BLaER1 (cell line): ENCODE results near the gene SP140L.

Experiments
- H3K27ac ChIP-seq: shearing (Covaris generic); formaldehyde crosslinking; 2 replicates; pipeline ENCODE4 v1.8.1; 2022
- H3K27me3 ChIP-seq: shearing (Covaris generic); formaldehyde crosslinking; 2 replicates; pipeline ENCODE4 v1.8.1; 2022
- H3K36me3 ChIP-seq: shearing (Covaris generic); formaldehyde crosslinking; 2 replicates; pipeline ENCODE4 v1.8.1; 2022
- H3K4me1 ChIP-seq: shearing (Covaris generic); formaldehyde crosslinking; 2 replicates; pipeline ENCODE4 v1.8.1; 2022
- H3K4me2 ChIP-seq: shearing (Covaris generic); formaldehyde crosslinking; 2 replicates; pipeline ENCODE4 v1.8.1; 2022
- H3K4me3 ChIP-seq: shearing (Covaris generic); formaldehyde crosslinking; 2 replicates; pipeline ENCODE4 v1.8.1; 2022
- H3K9ac ChIP-seq: shearing (Covaris generic); formaldehyde crosslinking; 2 replicates; pipeline ENCODE4 v1.8.1; 2022
- H3K9me3 ChIP-seq: shearing (Covaris generic); formaldehyde crosslinking; 2 replicates; pipeline ENCODE4 v1.8.1; 2022
- H4K20me1 ChIP-seq: shearing (Covaris generic); formaldehyde crosslinking; 2 replicates; pipeline ENCODE4 v1.8.1; 2022
- Cebpa-rat ChIP-seq: shearing (Covaris generic); IDR thresholded peaks from 2 replicates; pipeline ENCODE4 v1.8.1; 2022

Gene SP140L

DNA sequence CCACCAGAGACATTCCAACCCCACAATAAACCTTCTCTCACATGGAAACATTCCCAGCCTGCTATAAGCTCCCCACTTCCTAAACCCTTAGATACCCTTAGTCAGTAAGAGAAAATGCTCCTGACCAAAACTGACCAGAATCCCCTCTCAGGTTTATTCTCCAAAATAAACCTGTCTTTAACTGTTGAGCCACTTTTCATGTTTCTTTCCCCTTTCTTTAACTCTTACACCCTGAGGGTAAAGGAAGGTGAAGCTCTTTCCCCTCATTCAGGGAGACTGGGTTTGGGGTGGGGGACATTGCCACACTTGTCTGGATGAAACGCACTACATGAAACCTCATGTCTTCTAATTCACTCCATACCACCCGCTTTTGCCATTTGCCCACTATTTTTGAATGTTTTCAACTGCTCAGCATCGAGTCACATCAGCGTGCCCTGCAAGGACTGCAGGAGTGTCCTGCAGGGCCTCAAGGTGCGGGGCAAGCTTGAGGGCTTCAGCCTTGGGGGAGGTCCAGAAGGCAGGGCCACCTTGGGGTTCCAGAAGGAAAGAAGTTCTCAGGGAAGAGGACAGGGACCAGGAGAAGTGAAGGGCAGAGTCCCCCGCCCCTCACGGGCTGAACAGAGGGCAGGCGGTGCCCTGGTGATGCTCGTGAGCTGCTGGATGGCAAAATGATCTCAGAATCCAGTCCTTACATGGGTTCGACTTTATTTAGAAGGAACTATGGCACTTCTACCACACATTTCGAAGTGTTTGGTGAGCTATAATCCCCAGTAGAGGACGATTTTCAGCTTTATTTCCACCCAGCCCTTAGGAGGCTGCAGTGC is 4.2 kb upstream of the SP140L start:
- no peak overlapping the region for H3K27ac ChIP-seq
- no peak overlapping the region for H3K4me3 ChIP-seq
- H3K4me1 ChIP-seq: peaks cover 36% of the 10 kb centered on the region
- H3K9me3 ChIP-seq: peaks cover 35% of the 10 kb centered on the region
- no peaks in the 10 kb centered on the region for H4K20me1 ChIP-seq
- H3K9ac ChIP-seq: no peak overlapping the region
- no peak overlapping the region for H3K4me2 ChIP-seq
- no peaks in the 10 kb centered on the region for H3K27me3 ChIP-seq
- TF ChIP-seq Cebpa-rat: no peak
- H3K36me3 ChIP-seq: no peaks in the 10 kb centered on the region

DNA sequence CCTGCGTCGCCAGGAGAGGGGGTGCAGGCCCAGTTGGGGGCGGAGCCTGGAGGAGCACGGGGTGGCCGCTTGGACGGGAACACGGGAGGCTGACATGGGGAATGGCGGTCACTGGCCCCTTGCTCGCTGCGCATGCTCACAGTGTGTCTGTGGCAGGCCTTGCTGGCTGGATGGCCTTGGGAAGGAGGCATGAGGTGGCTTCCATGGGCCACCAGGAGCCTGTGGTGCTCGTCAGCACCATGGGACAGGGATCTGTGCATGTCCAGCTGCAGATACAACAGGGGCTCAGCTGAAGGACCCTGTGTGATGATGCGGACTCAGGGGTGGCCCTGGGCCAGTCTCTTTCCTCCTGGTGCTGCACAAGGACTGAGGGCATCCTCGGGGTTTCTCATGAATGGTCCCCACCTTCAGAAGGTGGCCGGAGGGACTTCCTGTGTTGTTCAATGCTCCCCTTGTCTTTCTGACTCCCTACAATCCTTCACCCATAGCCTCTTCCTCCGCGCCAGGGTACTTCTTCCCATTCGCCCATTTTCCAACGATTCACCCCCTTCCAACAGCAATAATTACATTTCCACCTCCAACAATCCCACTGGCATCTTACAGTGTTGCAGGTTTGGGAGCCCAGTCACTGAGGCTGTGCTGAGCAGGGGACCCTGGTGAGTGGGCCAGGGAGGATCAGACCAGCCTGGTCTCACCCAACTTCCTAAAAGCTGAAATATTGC is 3.4 kb upstream of the SP140L start:
- Histone ChIP-seq H3K9me3 (peaks cover 35% of the 10 kb centered on the region), H3K36me3 (no peaks in the 10 kb centered on the region), H4K20me1 (no peaks in the 10 kb centered on the region), H3K4me2 (no peak overlapping the region), H3K27ac (no peak overlapping the region), H3K9ac (no peak overlapping the region), H3K4me3 (no peak overlapping the region), H3K27me3 (no peaks in the 10 kb centered on the region), H3K4me1 (peaks cover 40% of the 10 kb centered on the region)
- no peak for TF ChIP-seq Cebpa-rat

DNA sequence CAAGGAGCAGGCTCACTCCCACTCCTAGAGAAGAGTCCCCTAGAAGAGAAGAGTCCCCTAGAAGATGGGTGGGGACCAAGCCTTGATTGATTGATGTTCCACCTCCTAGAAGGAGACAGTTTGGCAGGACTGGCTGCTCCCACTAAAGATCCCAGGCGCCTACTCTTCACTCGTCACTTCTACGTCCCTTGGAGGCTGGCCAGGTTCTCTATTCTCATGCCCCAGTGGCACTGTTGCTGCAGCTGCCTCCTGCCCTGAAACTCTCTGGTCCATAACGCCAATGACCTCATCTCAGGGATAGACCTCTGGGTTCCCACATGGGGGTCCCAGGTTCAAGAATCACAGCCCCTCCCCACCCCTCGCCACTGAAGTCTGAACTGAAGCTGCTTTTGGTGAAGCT is 2.5 kb upstream of the SP140L start:
- no peak overlapping the region for H3K27ac ChIP-seq
- H3K4me3 ChIP-seq: no peak overlapping the region
- H3K9me3 ChIP-seq: peaks cover 35% of the 10 kb centered on the region
- peaks cover 34% of the 10 kb centered on the region for H3K4me1 ChIP-seq
- H3K9ac ChIP-seq: no peak overlapping the region
- H3K4me2 ChIP-seq: no peak overlapping the region
- H4K20me1 ChIP-seq: no peaks in the 10 kb centered on the region
- H3K27me3 ChIP-seq: no peaks in the 10 kb centered on the region
- no peaks in the 10 kb centered on the region; the same call in 1 of the 2 replicates for H3K36me3 ChIP-seq
- no peak for TF ChIP-seq Cebpa-rat

GRCh38 chr2:230325316-230326243 is 1.4 kb upstream of the SP140L start:
- no peaks in the 10 kb centered on the region for H3K27me3 ChIP-seq
- H3K36me3 ChIP-seq: peaks cover 5% of the 10 kb centered on the region; the same call in 1 of the 2 replicates
- peaks cover 35% of the 10 kb centered on the region for H3K9me3 ChIP-seq
- peak; percentile 78 for TF ChIP-seq Cebpa-rat
- H4K20me1 ChIP-seq: no peaks in the 10 kb centered on the region
- H3K9ac ChIP-seq: no peak overlapping the region
- H3K27ac ChIP-seq: no peak overlapping the region
- H3K4me3 ChIP-seq: peak overlapping the region; percentile 67; the same call in 1 of the 2 replicates
- H3K4me2 ChIP-seq: peak overlapping the region; percentile 90
- H3K4me1 ChIP-seq: peaks cover 32% of the 10 kb centered on the region

- peaks cover 32% of the 10 kb centered on the region for H3K4me1 ChIP-seq
- H3K36me3 ChIP-seq: peaks cover 5% of the 10 kb centered on the region; the same call in 1 of the 2 replicates
- H3K4me3 ChIP-seq: peak overlapping the region; percentile 67
- H3K27me3 ChIP-seq: no peaks in the 10 kb centered on the region
- peaks cover 16% of the 10 kb centered on the region for H3K9me3 ChIP-seq
- H3K27ac ChIP-seq: peak overlapping the region; percentile 91
- H4K20me1 ChIP-seq: no peaks in the 10 kb centered on the region
- peak overlapping the region; percentile 90 for H3K4me2 ChIP-seq
- TF ChIP-seq Cebpa-rat: peak; percentile 52; the same call in 1 of the 2 replicates
- H3K9ac ChIP-seq: peak overlapping the region; percentile 76
These were observed 593 bp downstream of the SP140L start for GRCh38 chr2:230327418-230328154.

DNA sequence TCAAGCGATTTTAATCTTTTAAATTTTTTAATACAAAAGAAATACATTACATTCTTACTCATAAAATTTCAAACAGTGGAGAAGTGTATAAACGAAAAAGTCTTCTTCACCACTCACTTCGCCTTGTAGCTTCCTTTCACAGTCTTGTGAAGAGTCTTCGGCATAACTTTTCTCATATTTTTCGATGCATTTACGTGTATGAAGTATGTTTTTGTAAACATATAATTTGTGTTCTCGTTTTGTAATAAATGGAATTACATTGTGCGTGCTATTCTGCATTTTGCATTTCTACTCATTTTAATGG is 1.1 kb downstream of the SP140L start:
- peaks cover 32% of the 10 kb centered on the region for H3K4me1 ChIP-seq
- peaks cover 11% of the 10 kb centered on the region for H3K9me3 ChIP-seq
- H3K36me3 ChIP-seq: peaks cover 7% of the 10 kb centered on the region; the same call in 1 of the 2 replicates
- H3K9ac ChIP-seq: no peak overlapping the region
- no peaks in the 10 kb centered on the region for H4K20me1 ChIP-seq
- no peak overlapping the region for H3K27ac ChIP-seq
- no peak for TF ChIP-seq Cebpa-rat
- H3K4me2 ChIP-seq: peak overlapping the region; percentile 90
- H3K27me3 ChIP-seq: no peaks in the 10 kb centered on the region
- peak overlapping the region; percentile 67 for H3K4me3 ChIP-seq

GRCh38 chr2:230329946-230330605 is 3.1 kb downstream of the SP140L start:
- peaks cover 21% of the 10 kb centered on the region for H3K36me3 ChIP-seq
- no peaks in the 10 kb centered on the region for H4K20me1 ChIP-seq
- H3K9me3 ChIP-seq: 0 out of 2 replicates have a peak, but pooled peaks cover 3% of the 10 kb centered on the region
- H3K27me3 ChIP-seq: no peaks in the 10 kb centered on the region
- peaks cover 32% of the 10 kb centered on the region for H3K4me1 ChIP-seq
- no peak overlapping the region for H3K27ac ChIP-seq
- H3K4me3 ChIP-seq: no peak overlapping the region
- no peak for TF ChIP-seq Cebpa-rat
- H3K9ac ChIP-seq: no peak overlapping the region
- no peak overlapping the region for H3K4me2 ChIP-seq

DNA sequence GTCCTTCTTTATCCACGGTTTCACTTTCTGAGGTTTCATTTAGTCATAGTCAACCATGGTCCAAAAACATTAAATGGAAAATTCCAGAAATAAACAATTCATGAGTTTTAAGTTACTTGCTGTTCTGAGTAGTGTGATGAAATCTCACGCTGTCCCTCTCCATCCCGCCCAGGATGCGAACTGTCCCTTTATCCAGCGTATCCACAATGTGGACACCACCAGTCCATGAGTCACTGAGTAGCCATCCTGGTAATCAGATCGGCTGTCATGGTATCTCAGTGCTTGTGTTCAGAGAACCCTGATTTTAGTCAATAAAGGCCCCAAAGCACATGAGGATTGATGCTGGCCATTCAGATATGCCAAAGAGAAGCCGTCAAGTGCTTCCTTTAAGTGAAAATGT is 3.7 kb downstream of the SP140L start:
- no peak overlapping the region for H3K4me3 ChIP-seq
- peaks cover 27% of the 10 kb centered on the region for H3K36me3 ChIP-seq
- no peaks in the 10 kb centered on the region for H3K27me3 ChIP-seq
- H3K9ac ChIP-seq: no peak overlapping the region
- no peak overlapping the region for H3K27ac ChIP-seq
- TF ChIP-seq Cebpa-rat: no peak
- 0 out of 2 replicates have a peak, but pooled peaks cover 2% of the 10 kb centered on the region for H3K9me3 ChIP-seq
- H3K4me2 ChIP-seq: no peak overlapping the region
- peaks cover 30% of the 10 kb centered on the region for H3K4me1 ChIP-seq
- no peaks in the 10 kb centered on the region for H4K20me1 ChIP-seq
